GM18519 (cell line): ENCODE results near the gene EIF4ENIF1.
A peak's percentile ranks its signal among the peaks of the same experiment; 100 is the strongest.
"Not testable (repeated sequence)": the region's sequence is repeated elsewhere in the genome, so short reads cannot be mapped to it uniquely, and the experiment has no call there.

Experiments
- ATAC-seq: cut with Tn5 transposase; IDR thresholded peaks from one replicate; pipeline ENCODE4 v1.9.1; 2021; ENCODE audit warnings: mild to moderate bottlenecking, moderate library complexity; ENCODE audit not compliant: unreplicated experiment, low FRiP score

Gene EIF4ENIF1

DNA sequence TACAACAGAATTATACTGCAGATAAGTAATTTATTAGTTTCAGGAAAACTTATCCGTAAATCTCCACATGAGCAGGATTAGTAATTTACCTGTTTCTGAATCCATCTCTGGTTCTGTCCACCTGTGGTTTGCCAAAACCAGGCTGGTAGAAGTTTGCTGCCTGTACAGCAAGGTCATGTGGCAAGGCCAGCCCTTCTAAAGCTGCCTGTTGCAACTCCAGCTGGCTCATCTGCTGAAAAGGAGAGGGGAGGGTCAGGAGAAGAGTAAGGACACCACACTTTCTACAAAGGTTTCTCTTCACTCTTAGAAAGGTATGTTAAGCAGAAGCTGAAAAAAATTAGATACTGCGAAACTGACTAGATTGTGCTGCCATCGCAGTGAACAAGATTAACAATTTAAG is 42.3 kb downstream of the EIF4ENIF1 start:
- ATAC-seq: no peak

GRCh38 chr22:31446767-31447166 is 42.9 kb downstream of the EIF4ENIF1 start:
- ATAC-seq: no peak

DNA sequence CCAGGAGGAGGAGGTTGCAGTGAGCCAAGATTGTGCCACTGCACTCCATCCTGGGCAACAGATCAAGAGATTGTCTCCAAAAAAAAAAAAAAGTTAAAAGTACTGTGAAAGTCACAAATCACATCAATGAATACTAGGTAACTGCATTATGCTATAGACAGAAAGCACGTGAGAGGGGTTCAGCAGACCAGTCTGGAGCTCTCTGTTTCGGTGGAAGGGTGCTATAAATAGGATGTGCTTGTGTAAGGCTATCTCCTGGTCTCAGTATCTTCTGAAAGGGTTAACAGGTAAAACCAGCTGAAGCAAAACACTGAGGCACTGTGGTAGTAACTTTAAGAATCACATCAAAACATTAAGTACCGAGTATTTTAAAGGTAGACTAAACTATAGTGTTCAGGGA is 43.4 kb downstream of the EIF4ENIF1 start:
- ATAC-seq: no peak

DNA sequence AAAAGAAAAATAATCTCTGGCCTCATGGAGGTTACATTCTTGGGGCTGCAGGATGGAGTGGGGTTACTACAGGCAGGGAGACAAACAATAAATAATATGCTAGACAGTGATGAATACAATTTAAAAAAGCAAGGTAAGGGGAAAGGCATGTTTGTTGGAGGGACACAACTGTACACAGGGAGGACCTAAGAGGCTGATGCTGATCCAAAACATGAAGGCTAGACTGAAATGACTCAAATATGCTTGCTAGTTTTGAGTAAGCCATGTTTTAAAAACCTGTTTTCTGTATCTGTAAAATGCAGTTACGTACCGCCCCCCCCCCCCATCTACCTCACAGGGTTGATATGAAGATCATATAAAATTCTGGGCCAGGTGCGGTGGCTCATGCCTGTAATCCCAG is 44.0 kb downstream of the EIF4ENIF1 start:
- no peak for ATAC-seq

- ATAC-seq: no peak
Observed at GRCh38 chr22:31443516-31443915, 46.1 kb downstream of the EIF4ENIF1 start.

DNA sequence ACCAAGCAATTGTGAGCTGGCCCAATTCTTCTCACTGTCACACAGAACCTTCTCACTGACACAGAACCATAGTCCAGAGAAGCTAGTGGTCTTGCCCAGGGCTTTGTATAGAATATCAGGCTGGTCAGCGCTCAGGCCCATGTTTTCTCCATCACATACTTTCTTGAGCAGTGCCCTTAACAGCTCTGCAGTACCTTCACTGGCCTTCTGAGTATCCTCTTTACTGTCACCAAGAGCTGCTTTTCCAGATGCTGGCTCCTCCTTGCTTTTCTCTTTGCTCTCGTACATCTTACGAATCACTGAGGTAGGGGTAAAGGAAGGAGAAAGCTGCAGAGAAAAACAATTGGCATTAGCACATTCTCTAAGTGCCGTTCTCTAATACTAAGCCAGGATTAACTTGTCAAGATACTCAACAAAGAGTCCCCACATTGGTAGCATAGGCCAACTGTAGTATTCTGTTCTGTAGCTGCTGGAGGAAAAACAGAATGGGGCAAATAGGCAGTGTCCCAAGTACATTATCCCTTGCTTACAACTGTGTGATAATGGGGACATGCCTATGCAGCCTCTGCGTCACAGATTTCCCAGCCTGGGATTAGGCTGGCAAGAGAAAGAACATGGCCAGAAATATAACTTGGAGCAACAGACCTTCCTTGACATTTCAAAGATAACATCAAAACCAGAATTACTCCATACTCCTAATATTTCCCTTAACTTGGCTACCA is 46.7 kb downstream of the EIF4ENIF1 start:
- ATAC-seq: no peak

DNA sequence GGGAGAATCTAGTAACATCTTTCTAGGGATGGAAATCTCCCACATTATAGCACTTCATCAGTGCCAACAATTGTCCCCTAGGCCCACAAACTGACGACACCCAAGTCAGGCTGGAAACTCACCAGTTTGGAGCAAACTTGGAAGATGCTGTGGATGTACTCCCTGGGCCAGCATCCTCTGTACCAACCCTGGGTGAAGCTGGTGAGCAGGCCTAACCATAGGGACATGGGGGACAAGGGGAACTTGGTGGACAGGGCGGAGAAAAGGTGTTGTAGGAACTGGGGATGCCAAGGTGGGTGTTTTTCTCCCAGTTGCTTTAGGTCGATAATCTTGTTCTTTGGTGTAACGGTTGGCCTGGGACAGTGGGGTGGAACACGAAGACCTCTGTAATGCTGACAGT is 48.0 kb downstream of the EIF4ENIF1 start:
- ATAC-seq: no peak

DNA sequence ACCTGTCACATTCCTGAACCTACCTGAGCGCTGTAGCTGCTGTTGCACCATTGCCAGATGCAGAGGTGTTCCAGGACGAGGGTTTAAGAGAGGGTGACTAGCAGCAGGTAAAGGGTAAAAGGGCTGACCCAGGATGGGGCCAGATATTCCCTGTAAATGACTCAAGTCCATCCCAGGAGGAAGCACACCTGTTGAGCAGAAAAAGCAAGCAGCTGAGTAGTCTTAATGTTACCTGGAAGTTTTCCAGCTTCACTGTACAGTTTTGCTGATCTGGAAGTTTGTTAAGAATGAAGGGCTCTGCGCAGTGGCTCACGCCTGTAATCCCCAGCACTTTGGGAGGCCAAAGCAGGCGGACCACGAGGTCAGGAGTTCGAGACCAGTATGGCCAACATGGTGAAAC is 49.0 kb downstream of the EIF4ENIF1 start:
- no peak for ATAC-seq

DNA sequence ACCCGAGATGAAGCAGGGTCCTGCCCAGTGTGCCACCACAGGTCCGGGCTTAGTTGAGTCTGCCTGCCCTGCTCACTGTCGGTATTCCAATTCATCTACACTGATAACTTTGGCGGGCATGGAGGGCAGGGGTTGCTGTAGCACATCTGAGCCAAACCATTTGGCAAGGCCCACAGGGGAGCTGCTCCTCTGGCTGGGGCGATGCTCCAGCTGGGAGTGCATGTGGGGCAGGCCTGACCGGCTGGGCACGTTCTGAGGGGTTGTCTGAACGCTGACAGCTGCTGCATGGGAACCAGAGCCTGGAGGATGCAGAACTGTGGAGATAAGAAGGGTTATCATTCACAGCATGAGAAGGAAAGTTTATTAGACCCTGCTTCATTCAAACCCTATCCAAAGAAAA is 49.8 kb downstream of the EIF4ENIF1 start:
- no peak for ATAC-seq

DNA sequence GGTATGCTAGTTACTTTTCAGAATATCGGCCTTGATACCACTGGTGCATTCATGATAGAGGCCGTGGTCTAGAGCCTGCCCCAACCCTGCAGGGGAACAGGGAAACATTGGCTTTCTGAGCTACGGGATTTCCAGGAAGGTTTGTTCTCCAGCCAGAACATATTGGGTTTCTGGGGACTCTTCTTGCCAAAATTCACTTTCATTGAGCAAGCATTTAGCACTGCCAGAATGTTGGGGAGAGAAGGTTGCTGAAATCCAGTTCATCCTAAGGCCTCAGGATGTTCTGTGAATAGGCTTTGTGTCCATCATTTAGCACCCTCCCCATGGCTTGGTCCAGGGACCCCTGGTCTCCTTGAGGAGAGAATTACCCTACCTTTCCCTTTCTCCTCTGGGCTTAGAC is 53.5 kb downstream of the EIF4ENIF1 start:
- ATAC-seq: no peak

DNA sequence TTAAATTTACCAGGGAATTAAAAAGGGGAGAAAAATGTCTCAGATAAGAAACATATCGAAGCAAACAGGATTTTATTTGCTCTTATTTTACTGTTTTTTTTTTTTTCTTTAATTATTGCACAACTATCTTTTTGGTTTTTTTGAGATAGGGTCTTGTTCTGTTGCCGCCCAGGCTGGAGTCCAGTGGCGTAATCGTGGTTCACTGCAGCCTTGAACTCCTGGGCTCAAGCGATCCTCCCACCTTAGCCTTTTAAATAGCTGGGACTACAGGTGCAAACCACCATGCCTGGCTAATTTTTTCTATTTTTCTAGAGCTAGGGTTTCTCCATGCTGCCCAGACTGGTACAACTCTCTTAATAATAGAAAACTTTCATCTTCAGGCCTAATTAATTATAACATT is 57.7 kb downstream of the EIF4ENIF1 start:
- ATAC-seq: no peak

- ATAC-seq: no peak
Observed at GRCh38 chr22:31425331-31426050, 64.2 kb downstream of the EIF4ENIF1 start.

DNA sequence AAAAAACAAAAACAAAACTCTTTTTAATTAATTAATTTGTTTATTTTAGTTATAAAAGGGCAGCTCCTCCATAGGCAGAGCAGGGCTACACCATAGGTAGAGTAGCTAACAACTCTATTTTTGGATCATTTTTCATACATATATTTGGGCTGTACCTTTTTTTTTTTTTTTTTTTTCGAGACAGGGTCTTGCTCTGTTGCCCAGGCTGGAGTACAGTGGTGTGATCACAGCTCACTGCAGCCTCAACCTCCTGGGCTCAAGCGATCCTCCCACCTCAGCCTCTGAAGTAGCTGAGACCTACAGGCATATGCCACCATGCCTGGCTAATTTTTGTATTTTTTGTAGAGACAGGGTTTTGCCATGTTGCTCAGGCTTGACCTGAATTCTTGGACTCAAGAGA is 87.3 kb downstream of the EIF4ENIF1 start:
- not testable (repeated sequence) for ATAC-seq

DNA sequence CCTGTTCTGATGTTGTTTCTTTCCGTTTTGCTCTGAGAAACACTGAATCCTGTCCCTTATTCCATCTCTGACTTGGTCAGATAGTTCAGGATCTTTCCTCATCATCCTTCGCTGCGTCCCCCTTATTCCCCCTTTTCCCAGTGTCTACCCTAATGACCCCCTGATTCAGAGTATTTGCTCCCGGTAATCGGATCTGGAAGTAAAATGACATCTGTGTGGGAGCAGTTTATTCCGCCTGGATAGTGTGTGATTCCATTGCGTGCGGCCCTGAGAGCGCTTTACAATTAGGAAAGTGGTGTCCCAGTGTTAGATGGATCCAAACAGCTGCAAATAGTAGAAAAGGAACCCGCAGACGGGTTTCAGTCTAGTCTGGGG is 89.6 kb downstream of the EIF4ENIF1 start:
- no peak for ATAC-seq

DNA sequence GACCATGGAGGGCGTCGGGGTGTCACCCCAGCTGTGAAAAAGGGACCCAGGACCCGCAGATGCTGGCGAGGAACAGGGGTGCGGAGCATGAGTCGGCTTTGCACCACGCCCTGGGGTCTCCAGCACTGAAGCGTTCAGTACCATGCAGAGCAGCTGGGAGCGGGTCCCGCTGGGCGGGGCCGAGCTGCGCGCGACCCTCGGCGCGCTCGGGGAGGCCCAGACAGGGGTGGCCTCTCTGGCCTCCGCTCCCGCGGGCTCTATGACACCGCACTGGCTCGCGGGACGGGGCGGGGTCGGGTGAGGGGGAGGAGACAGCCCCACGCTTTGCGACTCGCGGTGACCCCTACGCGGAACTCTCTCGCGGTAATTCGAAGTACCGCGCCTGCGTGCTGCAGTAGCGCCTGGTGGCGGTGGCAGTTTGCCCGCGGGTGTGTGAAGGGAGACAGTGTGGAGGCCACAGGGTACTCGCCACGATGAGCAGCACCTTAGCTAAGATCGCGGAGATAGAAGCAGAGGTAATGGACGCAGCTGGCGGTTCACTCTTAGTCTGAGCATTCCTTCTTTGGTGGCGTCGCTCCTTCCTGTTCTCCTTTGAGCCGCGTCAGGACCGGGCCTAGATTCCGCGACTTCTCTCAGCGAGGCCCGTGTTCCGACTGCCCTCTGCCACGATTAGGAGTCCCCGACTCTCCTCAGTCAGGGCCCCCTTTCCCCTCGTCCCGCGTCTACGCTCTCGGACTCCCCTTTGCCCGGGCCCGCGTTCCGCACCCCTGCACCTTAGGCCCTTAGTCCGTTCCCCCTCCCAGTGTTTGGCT is 90.2 kb downstream of the EIF4ENIF1 start, which contains the start of gene DRG1:
Gene DRG1 (plus strand): TSS at position 394 of the 812 bp plus-strand sequence. CDS start 80 bp downstream, at position 474.
- peak; percentile 90 for ATAC-seq

DNA sequence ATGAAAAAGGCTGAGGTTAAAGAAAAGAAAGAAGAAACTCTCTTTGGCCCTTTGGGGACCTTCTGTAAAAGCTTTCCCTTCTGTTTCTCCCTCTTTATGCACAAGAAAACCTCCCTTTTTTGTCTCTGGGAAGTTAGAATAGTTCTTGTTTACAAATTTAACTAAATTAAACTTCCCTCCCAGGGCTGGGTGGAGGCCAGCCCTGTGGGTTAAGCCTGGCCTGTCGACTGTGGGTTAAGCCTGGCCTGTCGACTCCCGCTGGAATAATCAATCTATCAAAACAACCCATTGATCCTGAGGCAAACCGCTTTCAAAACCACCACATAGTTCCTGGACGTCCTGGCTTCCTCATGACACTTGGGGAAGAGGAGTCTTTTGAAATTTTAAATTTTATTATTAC is 91.4 kb downstream of the EIF4ENIF1 start:
- no peak for ATAC-seq

- ATAC-seq: no peak
Observed at GRCh38 chr22:31394326-31394725, 95.3 kb downstream of the EIF4ENIF1 start.

GRCh38 chr22:31393893-31394292 is 95.7 kb downstream of the EIF4ENIF1 start:
- ATAC-seq: no peak
